GM19467 (cell line): ENCODE results near the gene HNRNPUL1.
A peak's percentile ranks its signal among the peaks of the same experiment; 100 is the strongest.

Source experiments
- ATAC-seq: cut with Tn5 transposase; IDR thresholded peaks from one replicate; pipeline ENCODE4 v1.9.1; 2021; ENCODE audit warnings: mild to moderate bottlenecking, moderate library complexity; ENCODE audit not compliant: unreplicated experiment

The HNRNPUL1 gene

DNA sequence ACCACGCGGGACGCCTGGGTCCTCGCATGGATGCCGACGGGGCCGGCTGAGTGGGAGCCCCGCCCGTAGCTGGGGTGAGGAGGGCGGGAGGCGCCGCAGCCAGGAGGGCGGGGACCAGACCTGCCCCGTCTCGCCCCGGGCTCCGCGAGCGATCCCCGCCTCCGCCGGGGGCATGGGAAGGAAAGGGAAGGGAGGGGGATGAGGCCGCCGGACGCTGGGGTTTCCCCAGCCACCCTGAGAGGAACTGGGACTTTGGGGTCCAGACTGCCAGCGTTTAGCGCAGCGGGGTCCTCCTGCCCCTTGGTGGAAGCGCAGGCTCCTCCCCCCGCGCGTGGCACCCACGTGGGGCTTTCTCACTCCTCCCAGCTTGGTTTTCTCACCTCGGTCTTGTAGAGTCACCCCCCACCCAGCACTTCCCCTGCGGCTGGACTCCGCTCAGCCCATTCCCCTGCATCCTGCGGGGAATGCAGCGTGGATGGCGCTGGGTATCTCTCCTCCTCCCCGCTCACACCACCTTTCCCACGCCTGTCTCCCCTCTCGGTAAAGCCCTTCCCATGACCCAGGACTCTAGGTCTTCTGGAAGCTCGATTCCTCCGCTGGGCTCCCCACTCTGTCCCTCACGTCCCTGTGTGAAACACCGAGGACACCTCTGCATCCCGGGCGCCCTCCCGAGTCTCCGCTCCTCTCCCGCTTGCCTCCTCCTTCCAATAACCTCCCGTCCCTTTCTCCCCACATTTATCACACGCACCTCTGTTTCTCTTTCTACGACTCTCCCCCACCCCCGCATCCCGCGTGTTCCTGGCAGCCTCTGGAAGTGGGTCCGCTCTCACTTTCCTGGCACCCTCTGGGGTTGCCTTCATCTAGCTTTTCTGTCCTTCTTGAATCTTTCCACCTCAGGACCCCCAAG is 87.4 kb downstream of the HNRNPUL1 start:
- peak; percentile 36 for ATAC-seq

DNA sequence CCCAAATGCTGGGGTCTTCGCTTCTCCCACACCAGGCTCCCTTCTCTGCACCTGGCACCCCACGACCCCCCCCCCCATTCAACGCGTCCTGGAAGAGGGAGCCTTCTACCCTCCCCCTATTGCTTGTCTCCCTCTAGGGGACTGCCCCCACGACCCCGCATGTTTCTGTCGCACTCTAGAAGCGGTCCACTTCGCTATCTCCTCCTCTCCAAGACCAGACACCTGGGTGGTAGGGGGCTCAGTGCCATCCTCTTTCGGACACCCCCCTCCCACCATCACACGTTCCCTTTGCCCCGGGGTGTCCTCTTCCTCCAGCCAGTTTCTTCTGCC is 88.1 kb downstream of the HNRNPUL1 start:
- ATAC-seq, result no peak

DNA sequence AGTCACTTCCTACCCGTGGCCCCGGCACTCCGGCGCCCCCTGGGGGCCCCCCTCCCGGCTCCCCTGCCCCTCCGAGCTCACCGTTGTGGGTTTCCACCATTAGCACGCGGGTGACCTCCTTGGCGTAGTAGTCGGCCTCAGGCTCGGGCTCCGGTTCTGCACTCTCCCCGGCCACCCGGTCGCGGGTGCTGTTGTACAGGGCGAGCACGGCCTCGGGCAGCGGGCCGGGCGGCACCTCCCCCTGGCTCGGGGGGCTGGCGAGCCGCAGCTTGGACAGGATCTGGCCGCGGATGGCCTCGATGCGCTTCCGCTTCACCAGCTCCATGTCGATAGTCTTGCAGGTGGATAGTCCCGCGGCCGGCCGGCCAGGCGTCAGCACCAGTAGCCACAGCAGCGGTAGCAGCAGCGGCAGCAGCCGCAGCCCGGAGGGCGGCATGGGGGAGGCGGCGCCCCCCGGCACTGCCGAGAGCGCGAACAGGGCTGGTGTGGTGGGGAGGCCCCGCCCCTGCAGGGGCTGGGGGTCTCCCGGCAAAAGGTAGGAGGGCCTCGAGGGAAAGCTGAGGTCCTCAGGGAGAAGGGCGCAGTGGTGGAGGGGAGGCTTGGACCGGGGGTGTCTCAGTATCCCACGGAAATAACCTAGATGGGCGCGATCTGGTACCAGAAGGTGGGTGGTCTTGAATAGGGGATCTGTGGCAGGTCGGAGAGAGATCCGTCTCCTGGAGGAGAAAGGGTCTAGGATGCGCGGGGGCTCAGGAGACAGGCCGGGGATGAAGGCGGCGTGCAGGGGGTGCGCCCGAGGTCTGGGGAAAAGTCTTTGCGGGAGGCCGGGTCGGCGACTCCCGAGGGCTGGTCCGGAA is 88.7 kb downstream of the HNRNPUL1 start:
- ATAC-seq, result no peak

DNA sequence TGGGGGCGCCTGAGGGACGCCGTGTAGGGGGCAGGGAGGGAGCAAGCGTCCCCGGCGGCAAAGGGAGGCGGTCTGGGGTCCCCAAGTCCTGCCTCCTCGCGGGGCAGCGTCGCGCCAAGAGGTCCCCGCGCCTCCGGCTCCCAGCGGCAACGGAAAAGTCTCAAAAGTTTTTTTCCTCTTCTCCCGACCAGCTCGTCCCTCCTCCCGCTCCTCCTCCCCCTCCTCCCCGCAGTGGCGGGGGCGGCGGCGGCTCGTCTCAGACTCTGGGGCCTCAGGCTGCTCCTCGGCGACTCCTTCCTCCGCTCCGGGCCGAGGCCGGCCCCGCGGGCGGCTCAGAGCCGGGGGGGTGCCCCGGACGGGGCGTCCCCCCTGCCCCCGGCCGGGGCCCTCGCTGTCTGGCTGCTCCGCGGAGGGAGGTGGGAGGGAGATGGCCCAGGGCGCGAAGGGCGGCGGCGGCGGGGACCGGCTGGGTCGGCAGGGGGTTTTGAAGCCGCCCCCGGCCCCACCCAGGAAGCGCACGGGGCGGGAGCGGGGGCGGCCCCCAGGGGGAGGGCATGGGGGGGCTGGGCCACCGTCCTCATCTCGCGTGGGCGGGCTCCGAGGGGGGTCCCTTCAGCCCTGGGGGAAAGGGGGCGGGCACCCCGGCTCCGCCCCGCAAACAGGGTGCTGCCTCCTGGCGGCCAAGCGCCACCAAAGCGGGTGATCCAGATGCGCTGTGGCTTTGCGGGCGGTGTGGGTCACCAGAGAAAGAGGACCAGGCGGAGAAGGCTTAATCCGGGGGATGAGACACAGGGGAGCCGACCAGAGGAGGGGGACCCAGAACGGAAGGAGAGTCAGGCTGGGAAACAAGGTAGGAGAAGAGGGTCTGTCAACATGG is 89.5 kb downstream of the HNRNPUL1 start, which contains the start of gene TGFB1:
TSS of gene TGFB1 (minus strand) at position 457 of the 877 bp plus-strand sequence. CDS start 878 bp downstream, outside the sequence.
- ATAC-seq, result peak; percentile 33

DNA sequence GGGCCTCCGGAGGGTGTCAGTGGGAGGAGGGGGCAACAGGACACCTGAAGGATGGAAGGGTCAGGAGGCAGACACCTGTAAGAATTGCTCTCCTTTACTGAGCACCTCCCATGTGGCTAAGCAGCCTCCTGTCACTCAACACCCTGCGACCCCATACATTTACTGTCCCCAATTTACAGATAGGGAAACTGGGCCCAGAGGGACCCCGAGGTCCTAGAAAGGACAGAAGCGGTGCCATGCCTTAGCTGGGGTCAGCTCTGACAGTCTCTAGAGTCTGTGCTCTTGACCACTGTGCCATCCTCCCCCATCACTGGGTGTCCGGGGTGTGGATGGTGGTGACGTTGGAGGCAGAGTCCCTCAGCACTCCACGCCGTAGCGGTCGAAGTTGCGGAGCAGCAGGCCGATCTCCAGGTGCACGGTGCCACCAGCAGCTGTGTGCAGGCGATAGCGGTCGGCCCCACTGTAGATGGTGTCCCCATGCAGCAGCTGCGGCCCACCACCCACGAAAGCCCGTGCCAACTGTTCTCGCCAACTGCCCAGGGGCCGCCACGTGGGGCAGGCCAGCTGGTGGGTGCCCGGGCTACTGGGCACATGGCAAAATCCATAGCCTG is 90.3 kb downstream of the HNRNPUL1 start:
- ATAC-seq, result peak; percentile 1

DNA sequence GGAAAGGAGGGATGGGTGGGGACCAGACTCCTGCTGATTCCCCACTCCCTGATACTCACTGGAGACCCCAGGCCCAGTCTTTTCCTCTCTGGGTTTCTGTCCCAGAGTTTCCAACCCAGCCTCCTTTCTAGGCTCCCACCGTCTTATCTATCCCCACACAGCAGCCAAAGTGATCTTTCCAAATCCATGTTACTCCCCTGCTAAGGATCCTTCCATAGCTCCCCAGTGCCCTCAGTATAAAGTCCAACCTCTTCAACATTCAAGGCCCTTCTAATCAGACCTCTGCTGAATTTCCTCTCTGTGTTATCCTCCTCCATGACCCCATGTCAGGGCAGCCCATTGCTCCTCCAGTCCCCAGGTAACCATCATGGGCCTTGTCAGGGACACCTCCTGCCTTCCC is 90.9 kb downstream of the HNRNPUL1 start:
- ATAC-seq, result no peak

DNA sequence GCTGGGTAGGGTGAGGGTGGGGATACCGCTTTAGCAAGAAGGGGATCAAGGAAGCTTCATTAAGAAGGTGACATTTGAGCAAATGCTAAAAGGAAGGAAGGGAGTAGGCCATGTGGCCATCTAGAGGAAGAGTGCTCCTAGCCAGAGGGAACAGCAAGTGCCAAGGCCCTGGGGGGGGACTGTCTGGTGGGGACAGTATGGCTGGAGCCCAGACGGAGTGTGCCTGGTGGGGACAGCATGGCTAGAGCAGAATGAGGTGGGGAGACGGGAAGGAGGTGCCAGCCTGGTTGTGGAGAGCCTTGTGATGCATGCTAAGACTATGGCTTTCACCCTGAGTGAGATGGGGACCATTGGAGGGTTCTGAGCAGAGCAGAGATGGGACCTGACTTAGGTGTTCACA is 91.6 kb downstream of the HNRNPUL1 start:
- ATAC-seq, result no peak

DNA sequence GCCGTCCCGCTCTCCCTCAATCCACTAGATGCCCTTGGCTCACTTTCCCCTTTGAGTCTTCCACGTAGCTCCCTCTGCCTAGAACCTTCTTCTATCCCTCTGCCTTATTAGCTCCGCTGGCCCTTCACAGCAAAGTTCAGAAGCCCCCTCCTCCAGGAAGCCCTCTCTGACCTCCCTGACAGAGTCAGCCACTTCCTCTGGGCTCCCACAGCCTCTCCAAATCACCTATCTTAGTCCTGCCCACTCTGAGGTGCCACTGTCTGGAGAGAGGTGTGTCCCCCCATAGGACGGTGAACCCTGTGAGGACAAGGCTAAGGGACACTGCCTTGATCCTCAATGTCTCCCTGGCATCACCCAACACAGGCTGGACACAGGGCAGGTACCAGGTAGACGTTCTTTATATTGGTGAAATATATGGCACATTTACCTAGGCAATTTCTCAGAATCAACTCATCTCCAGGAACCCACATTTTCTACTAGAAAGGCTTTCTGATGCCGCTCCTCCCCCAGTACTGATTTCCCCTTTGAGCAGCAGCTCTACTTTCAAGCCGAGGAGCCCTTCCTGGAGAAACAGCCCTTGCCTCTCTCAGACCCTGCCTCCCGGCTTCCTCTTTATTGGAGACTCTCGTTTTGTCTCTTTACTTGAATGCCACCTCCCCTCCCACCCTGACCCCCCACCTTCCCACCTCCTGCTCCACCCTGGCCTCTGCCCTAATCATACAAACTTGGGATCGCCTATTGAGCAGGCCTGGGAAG is 93.0 kb downstream of the HNRNPUL1 start:
- ATAC-seq, result no peak
